Activated naive CD4-positive, alpha-beta T cell treated with anti-CD3 and anti-CD28 coated beads, Interleukin-2, amount 10 ng/mL, durations not matched to agents 7 days and 5 days (primary cell): ENCODE results near the gene OR2H2.

Source experiments
- CTCF ChIA-PET: fragments of 350-600 bp; sonication (Branson Sonifier 250); formaldehyde crosslinking; loops from one replicate; lab custom pipeline; 2021; ENCODE audit warnings: antibody characterized with exemption; lab: Charles Lee
- DNase-seq: peaks from one replicate; pipeline ENCODE4 v3.0.0-alpha.2; 2020
- H3K27ac Mint-ChIP-seq: one replicate; pipeline ENCODE4 v1.8.0; 2021; ENCODE audit warnings: mild to moderate bottlenecking, moderate library complexity, mixed read lengths
- H3K27me3 Mint-ChIP-seq: one replicate; pipeline ENCODE4 v1.8.0; 2021; ENCODE audit warnings: mild to moderate bottlenecking, mixed read lengths
- H3K36me3 Mint-ChIP-seq: one replicate; pipeline ENCODE4 v1.8.0; 2021; ENCODE audit warnings: mixed read lengths
- H3K4me1 Mint-ChIP-seq: one replicate; pipeline ENCODE4 v1.8.0; 2021; ENCODE audit warnings: mixed read lengths
- H3K4me3 Mint-ChIP-seq: one replicate; pipeline ENCODE4 v1.8.0; 2021; ENCODE audit warnings: mild to moderate bottlenecking, moderate library complexity, mixed read lengths
- H3K9me3 Mint-ChIP-seq: one replicate; pipeline ENCODE4 v1.8.0; 2021; ENCODE audit warnings: mixed read lengths

OR2H2 gene

DNA sequence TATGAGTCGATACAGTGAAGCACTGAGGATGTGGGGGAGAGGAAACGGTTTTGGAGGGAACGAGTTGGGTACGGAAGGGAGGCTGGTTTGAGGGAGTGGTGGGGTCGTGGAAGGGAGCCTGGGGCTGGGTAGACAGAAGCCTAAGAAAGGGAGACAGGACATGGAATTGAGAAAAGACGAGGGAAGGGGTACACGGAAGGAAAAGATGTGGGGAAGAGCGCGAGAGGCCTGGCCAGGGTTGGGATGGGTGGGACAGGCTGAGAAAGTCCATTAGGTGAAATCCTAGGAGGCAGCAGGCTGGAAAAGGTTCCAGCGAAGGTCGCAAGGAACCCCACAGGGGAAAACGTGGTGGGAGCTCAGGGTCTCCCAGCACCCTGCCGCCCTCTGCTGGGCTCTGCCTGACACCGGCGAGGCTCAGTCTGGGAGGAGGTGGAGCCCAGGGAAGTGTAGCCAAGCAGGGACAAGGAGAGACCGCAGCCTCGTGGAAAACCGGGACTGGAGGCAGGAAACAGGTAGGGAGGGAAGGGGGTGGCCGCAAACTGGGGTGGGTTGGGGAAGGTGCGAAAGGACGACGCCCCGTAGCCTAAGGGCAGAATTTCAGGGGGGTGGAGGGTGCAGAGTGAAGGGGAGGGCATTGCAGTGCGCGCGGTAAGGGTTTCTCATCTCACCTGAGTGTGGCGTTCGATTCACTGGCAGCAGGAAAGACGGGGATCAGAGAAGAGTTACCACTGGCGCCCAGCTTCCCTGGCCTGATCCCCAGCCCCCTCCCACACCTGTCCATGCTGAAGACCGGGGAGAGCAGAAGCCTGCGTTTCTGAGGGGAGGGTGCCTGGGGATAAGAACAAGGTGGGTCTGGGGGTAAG is 43.7 kb downstream of the OR2H2 start:
- H3K9me3 Mint-ChIP-seq = no peaks in the 10 kb centered on the region
- peaks cover 1% of the 10 kb centered on the region for H3K36me3 Mint-ChIP-seq
- peaks cover 45% of the 10 kb centered on the region for H3K4me1 Mint-ChIP-seq
- CTCF ChIA-PET = interaction anchor here (0.6 to 3.5 kb wide), 4 partner anchors 9 to 28 kb away, joined by 4 to 10 read pairs (median 6); partner anchors contain the start of gene MOG
- peaks cover 85% of the 10 kb centered on the region for H3K27me3 Mint-ChIP-seq
- H3K27ac Mint-ChIP-seq = no peak overlapping the region
- H3K4me3 Mint-ChIP-seq = peak overlapping the region; percentile 91
- DNase-seq = peak; percentile 69

DNA sequence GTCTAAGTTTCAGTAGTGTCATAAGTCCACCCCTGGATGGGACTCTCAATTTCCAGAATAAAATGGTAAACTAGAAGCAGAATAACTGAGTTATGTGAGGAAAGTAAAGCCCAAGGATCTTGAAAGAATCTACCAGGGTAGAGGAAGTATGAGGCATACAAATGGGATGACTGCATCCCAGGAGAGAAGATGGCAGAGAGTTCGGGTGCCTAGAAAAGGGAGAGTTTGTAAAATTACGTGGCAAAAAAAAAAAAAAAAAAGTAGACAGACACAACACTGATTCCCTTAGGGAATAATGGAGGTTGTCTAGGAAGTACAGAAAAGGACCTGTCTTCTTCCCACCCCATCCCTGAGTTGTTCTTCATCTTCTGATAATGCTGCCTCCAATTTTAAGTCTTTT is 44.6 kb downstream of the OR2H2 start:
- Mint-ChIP-seq H3K36me3 (peaks cover 1% of the 10 kb centered on the region), H3K4me1 (peaks cover 54% of the 10 kb centered on the region), H3K4me3 (peak overlapping the region; percentile 91), H3K9me3 (no peaks in the 10 kb centered on the region), H3K27ac (no peak overlapping the region), H3K27me3 (peaks cover 89% of the 10 kb centered on the region)
- CTCF ChIA-PET = interaction anchor here (1.4 to 3.5 kb wide), 4 partner anchors 12 to 24 kb away, joined by 4 to 14 read pairs (median 10); no protein-coding TSS in a partner anchor
- DNase-seq = no peak

DNA sequence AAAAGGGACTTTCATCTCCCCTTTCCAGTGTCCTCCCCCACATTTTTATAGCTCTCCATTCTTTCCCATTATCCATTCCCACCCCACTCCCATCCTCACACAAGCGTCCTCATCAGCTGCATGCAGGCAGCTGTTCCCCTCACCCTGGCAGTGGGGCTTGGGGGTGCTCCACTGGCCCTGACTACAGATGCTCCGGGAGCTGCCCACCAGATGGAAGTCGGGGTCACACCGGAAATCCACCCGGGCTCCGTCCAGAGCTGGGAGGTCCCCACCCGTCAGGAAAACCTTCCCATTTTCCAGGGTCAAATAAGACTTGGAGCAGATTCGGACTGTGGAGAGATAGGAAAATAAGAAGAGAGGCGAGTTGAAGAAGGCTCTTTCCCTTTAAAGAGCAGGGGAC is 45.4 kb downstream of the OR2H2 start:
- Mint-ChIP-seq H3K4me3 (no peak overlapping the region), H3K27me3 (peaks cover 86% of the 10 kb centered on the region), H3K27ac (no peak overlapping the region), H3K36me3 (peaks cover 1% of the 10 kb centered on the region), H3K4me1 (peaks cover 55% of the 10 kb centered on the region), H3K9me3 (no peaks in the 10 kb centered on the region)
- DNase-seq = no peak
- CTCF ChIA-PET = interaction anchor here (1.5 to 2.9 kb wide), 2 partner anchors 19 to 23 kb away, joined by 4 to 14 read pairs; no protein-coding TSS in a partner anchor

GRCh38 chr6:29631209-29631810 is 46.4 kb downstream of the OR2H2 start:
- no peak for DNase-seq
- no peaks in the 10 kb centered on the region for H3K9me3 Mint-ChIP-seq
- CTCF ChIA-PET = interaction anchor here (1.0 to 2.9 kb wide), 3 partner anchors 18 to 22 kb away, joined by 3 to 14 read pairs (median 4); no protein-coding TSS in a partner anchor
- H3K4me1 Mint-ChIP-seq = peaks cover 55% of the 10 kb centered on the region
- peaks cover 90% of the 10 kb centered on the region for H3K27me3 Mint-ChIP-seq
- peaks cover 1% of the 10 kb centered on the region for H3K36me3 Mint-ChIP-seq
- H3K27ac Mint-ChIP-seq = no peak overlapping the region
- H3K4me3 Mint-ChIP-seq = peak overlapping the region; percentile 79

- Mint-ChIP-seq H3K4me1 (peaks cover 55% of the 10 kb centered on the region), H3K27me3 (peaks cover 86% of the 10 kb centered on the region)
Measured at GRCh38 chr6:29631860-29632731, 47.2 kb downstream of the OR2H2 start.

GRCh38 chr6:29632789-29633533 is 48.0 kb downstream of the OR2H2 start, which contains the start of gene GABBR1:
GABBR1 (minus strand) TSS chr6:29633183; CDS start chr6:29632385, 798 bp downstream.
- Mint-ChIP-seq H3K4me3 (peak within 1 kb of the TSS; percentile 79), H3K36me3 (peaks cover 1% of the 10 kb centered on the region), H3K27me3 (peaks cover 78% of the 10 kb centered on the region), H3K4me1 (peaks cover 55% of the 10 kb centered on the region), H3K27ac (peak within 1 kb of the TSS; percentile 9), H3K9me3 (no peaks in the 10 kb centered on the region)
- CTCF ChIA-PET = interaction anchor here (1.6 to 2.0 kb wide), 4 partner anchors 10 to 21 kb away, joined by 4 to 11 read pairs (median 6); no protein-coding TSS in a partner anchor
- peak; percentile 86 for DNase-seq

More at GRCh38 chr6:29631860-29632731, 47.2 kb downstream of the OR2H2 start:
- H3K27ac Mint-ChIP-seq = peak overlapping the region; percentile 9
- H3K36me3 Mint-ChIP-seq = peaks cover 1% of the 10 kb centered on the region
- CTCF ChIA-PET = interaction anchor here (1.0 to 2.9 kb wide), 5 partner anchors 10 to 22 kb away, joined by 3 to 14 read pairs (median 7); no protein-coding TSS in a partner anchor
- H3K9me3 Mint-ChIP-seq = no peaks in the 10 kb centered on the region
- peak; percentile 75 for DNase-seq
- peak overlapping the region; percentile 79 for H3K4me3 Mint-ChIP-seq

DNA sequence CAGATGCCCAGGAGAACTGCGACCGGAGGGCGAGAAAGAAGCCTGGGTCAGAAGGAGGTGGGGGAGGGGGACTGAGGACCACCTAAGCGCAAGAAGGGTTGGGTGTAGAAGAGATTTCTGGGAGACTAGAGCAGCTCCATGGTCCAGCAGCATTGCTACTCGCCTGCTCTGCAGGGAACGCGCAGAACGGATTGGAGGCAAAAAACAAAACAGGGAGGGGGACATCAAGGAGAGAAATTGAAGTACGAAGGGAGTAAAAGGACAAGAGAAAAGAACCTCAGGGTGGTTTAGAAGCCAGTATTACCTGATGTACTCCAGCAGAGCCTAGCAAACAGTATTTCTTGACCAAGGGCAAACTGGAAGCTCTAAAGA is 48.6 kb downstream of the OR2H2 start:
- peaks cover 51% of the 10 kb centered on the region for H3K4me1 Mint-ChIP-seq
- peak overlapping the region; percentile 79 for H3K4me3 Mint-ChIP-seq
- no peak overlapping the region for H3K27ac Mint-ChIP-seq
- CTCF ChIA-PET = interaction anchor here (1.6 to 2.0 kb wide), 4 partner anchors 9 to 21 kb away, joined by 4 to 11 read pairs (median 6); no protein-coding TSS in a partner anchor
- peaks cover 72% of the 10 kb centered on the region for H3K27me3 Mint-ChIP-seq
- H3K9me3 Mint-ChIP-seq = no peaks in the 10 kb centered on the region
- H3K36me3 Mint-ChIP-seq = peaks cover 1% of the 10 kb centered on the region
- DNase-seq = no peak

- Mint-ChIP-seq H3K9me3 (no peaks in the 10 kb centered on the region), H3K4me1 (peaks cover 34% of the 10 kb centered on the region), H3K27me3 (peaks cover 37% of the 10 kb centered on the region), H3K36me3 (peaks cover 2% of the 10 kb centered on the region), H3K4me3 (no peak overlapping the region), H3K27ac (no peak overlapping the region)
- CTCF ChIA-PET = interaction anchor here (1.1 to 1.7 kb wide), 2 partner anchors 9 to 13 kb away, joined by 4 read pairs; no protein-coding TSS in a partner anchor
- DNase-seq = no peak
Measured at GRCh38 chr6:29637247-29637646, 52.3 kb downstream of the OR2H2 start.
